H1 (cell line): Measurements from ENCODE around the gene PDIA6. TPM values are rescaled to one million over a fixed set of nuclear protein-coding genes. Genes with fewer than 3 reads are reported as not detected.

ENCODE experiments used
- CHD7 ChIP-seq: fragments of 300-600 bp; sonication (generic); IDR thresholded peaks from 2 replicates; pipeline ENCODE4 v1.7.1; 2012; ENCODE audit warnings: low read length, moderate library complexity, mild to moderate bottlenecking, inconsistent platforms; ENCODE audit not compliant: insufficient replicate concordance
- polyA plus RNA-seq, 7 experiments: library from polyadenylated mRNA; depleted of rRNA in 3 of 7; stranded (reverse) in 5 of 7; unstranded in 2 of 7; fragments of >200 nt in 5 of 7; fragments of 200-250 nt in 2 of 7; gene quantifications; 1 replicate in 5 of 7; 2 replicates in 1 of 7; 4 replicates in 1 of 7; pipeline versions ENCODE4 v1.2.1 to v1.2.3, GENCODE V29; 2011 to 2013; ENCODE audit warnings: missing spikeins in 2 of 7, mixed read lengths in 2 of 7
- total RNA-seq: library from RNA; stranded (reverse); fragmentation: NEBNext Ultra II Directional; extraction: Animal tissue kit (Norgen Biotek cat#: 25700); gene quantifications from 2 replicates; pipeline ENCODE4 v1.2.1, GENCODE V29; 2021

PDIA6 gene
- total and polyA plus RNA-seq, 2 of the 8 experiments (the other 6 are each of a cell fraction or from before 2014, with no cell fraction given) = 181 to 384 TPM

GRCh38 chr2:10820978-10821695 is 8.6 kb upstream of the PDIA6 start (continued):
- no peak for TF ChIP-seq CHD7
